HG02798 (cell line): ENCODE results near the gene ATP11A.

ENCODE experiments used
- ATAC-seq: cut with Tn5 transposase; IDR thresholded peaks from one replicate; pipeline ENCODE4 v1.9.1; 2021; ENCODE audit warnings: mild to moderate bottlenecking; ENCODE audit not compliant: unreplicated experiment, poor library complexity

Gene ATP11A

DNA sequence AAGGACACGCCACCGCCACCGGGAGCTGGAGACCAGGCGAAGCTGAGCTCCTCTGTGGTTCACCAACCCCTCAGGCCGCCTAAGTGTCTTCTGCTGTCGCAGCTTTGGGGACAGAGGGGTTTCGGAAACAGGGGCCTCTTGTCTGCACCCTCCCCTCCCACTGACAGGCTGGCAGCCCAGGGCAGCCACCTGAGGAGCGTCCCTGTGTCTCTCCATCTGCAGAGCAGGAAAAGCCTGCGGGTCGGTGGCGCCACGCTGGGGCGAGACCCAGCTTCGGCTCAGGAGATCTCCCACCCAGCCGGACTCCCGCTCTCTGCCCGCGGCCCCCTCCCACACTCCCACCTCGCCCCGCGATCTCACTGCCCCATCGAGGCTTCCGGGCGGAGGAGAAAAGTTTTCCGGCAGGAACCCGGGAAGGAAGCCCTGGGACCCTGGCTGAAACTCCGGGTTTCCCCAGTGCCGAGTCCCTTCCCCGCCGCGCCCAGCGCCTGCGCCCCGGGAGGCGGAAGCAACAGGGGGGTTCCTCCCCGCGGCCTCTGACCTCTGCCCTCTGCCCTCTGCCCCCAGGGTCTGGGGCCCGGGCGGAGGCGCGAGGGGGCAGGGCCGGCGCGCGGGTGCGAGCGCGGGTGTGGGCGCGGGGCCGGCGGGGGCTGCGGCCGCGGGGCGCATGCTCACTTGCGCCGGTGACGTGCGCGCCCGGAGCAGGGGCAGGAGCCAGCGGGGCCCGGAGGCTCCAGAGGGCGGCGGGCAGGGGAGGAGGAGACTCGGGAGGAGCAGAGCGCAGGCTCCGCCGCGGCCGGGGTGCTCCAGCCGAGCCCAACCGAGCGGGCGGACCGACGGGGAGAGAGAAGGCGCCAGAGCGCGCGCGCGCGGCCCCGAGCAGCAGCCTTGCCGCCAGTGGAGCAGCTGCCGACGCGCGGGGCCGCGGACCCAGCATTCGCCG is at the start of gene ATP11A:
Gene ATP11A, plus strand, starts transcription at position 736 of the 943 bp plus-strand sequence. CDS start 379 bp downstream, outside the sequence.
- ATAC-seq = peak; percentile 89

GRCh38 chr13:112641456-112642089 is 48.3 kb upstream of the ATP11A start:
- no peak for ATAC-seq

DNA sequence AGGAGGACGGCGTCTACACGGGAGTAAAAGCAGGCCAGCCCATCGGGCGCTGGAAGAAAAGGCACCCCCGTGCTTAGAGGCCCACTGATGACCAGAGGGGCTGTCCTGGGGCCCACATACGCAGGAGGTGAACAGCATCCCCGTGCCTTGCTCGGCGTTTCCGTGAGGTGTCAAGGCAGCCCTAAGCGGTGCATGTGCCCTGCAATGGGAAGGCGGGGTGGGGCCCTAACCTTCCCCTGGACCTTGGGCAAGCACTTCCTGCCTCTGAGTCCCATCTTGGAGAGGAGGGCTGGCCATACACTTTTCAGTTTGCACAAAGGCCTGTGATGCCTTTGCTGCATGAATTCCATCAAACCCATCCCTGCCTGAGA is 47.8 kb upstream of the ATP11A start:
- ATAC-seq = no peak

DNA sequence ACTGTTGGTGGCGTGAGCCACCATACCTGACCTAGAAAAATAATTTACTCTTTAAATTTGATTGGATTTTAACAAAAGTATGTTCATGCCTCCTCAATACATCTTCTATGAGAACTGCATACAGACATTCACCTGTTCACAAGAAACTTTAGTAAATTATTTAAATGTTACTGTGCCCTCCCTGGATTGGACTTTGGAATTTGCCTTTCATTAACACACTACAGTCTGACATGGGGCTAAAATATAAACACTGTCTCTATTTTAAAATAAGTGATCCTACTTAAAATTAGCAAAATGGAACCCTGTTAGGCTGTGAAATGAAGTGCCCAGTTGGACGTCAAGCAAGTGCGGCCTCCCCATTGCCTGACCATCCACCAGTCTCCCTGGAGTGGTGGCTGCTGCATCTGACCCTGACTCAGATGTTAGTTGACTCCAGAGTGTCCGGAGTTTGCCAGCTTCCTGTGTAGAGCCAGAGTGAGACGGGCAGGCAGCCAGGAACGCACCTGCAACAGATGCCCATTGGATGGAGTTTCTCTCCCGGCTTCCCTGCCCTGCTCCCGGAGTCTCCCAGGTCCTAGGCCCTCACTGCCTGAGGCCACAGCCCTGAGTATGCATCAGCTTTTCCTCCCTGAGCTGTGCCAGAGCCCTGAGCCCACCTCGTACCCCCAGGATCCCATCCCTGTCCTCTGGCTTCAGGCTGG is 45.9 kb upstream of the ATP11A start:
- no peak for ATAC-seq

- no peak for ATAC-seq
Measured at GRCh38 chr13:112645327-112645914, 44.4 kb upstream of the ATP11A start.

GRCh38 chr13:112647256-112647655 is 42.6 kb upstream of the ATP11A start:
- ATAC-seq = no peak

- no peak for ATAC-seq
Measured at GRCh38 chr13:112648101-112648500, 41.7 kb upstream of the ATP11A start.

GRCh38 chr13:112648966-112649690 is 40.7 kb upstream of the ATP11A start:
- ATAC-seq = no peak

DNA sequence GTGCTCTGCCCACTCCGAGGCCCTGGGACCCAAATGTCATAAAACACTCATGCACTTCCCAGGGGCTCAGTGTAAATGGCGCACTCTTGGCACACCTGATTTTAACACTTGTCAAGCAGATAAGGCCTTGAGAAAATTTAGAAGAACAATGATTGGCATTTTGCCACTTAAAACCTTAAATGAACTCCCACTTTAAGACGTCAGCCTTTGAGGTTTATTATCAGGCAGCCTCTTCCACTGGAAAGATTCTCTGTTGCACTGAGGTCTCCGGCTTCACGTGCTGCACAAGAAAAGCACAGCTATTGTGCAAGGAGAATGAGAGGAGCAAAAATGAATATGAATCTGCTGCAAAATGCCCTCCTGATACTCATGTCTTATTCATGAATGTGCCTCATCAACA is 38.5 kb upstream of the ATP11A start:
- no peak for ATAC-seq

GRCh38 chr13:112651750-112652511 is 37.9 kb upstream of the ATP11A start:
- no peak for ATAC-seq

GRCh38 chr13:112652512-112653070 is 37.2 kb upstream of the ATP11A start:
- no peak for ATAC-seq

DNA sequence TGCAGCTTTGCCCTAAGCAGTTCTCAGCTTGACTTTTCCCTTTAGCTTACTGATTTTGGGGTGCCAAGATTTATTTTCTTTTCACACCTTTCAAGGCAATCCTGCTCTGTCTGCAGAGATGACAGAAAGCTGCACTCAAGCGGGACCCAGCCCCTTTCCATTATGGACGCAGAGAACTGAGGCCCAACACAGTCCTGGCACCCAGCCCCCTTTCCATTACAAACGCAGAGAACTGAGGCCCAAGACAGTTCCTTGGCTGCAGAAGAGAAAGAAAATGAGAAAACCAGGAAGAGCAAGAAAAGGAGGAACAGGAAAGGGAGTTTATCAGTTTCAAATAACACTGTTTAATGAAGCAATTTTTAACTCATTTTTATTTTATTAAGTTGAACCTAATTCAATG is 36.8 kb upstream of the ATP11A start:
- ATAC-seq = no peak

DNA sequence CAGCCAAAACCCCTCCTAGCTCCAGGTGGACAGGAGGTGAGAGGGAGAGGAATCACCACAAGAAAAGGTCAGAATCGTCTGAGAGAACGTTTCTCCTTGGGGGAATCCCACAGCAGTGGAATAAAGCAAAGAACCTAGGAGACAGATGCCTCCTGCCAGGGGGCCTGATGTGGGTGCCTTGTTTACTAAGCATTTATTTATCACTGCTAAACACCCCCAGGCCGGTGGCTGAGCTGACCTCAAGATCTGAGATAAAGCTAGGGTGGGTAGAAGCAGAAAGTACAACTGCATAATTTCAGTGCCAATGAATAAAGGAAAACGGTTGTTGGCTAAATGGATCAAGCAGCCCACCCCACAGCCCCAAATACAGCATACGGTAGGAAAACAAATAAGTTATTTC is 33.9 kb upstream of the ATP11A start:
- no peak for ATAC-seq

DNA sequence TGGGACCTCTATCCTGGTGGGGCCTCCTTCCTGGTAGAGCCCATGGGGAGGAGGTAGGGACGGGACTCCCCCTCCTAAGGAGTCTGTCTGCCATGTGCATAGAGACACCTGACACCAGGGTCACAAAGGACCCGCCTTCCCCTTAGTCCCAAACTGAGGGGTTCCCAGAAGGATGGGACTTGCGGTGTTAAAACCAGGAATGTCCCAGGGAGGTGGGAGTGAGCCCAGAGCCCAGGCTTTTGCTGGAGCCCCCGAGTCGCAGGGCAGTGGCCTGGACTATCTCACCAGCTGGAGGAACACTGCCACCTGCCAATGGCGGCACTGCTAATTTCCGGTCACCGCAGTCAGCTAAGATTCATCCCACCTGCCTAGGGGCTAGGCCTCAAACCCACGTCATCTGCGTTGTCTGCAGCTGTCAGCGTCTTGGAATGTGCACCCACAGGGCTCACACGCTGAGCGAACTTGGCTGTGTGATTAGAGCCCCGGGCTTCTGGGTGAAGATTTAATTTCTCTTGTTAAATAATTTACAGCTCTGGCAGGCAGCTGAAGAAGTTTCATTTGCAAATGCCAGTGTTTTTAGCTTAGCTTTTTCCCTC is 31.9 kb upstream of the ATP11A start:
- ATAC-seq = no peak

- ATAC-seq = no peak
Measured at GRCh38 chr13:112658808-112659207, 31.0 kb upstream of the ATP11A start.

DNA sequence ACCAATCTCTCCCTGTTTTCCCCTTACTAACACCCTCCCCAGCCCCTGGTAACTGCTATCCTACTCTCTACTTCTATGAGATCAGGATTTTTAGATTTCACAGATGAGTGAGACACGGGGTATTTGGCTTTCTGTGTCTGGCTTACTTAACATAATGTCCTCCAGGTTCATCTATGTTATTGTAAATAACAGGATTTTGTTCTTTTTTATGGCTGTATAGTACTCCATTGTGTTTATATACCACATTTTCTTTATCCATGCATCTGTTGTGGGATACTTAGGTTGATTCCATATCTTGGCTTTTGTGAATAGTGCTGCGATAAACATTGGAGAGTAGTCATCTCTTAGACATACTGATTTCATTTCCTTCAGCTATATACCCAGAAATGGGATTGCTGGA is 28.5 kb upstream of the ATP11A start:
- no peak for ATAC-seq

DNA sequence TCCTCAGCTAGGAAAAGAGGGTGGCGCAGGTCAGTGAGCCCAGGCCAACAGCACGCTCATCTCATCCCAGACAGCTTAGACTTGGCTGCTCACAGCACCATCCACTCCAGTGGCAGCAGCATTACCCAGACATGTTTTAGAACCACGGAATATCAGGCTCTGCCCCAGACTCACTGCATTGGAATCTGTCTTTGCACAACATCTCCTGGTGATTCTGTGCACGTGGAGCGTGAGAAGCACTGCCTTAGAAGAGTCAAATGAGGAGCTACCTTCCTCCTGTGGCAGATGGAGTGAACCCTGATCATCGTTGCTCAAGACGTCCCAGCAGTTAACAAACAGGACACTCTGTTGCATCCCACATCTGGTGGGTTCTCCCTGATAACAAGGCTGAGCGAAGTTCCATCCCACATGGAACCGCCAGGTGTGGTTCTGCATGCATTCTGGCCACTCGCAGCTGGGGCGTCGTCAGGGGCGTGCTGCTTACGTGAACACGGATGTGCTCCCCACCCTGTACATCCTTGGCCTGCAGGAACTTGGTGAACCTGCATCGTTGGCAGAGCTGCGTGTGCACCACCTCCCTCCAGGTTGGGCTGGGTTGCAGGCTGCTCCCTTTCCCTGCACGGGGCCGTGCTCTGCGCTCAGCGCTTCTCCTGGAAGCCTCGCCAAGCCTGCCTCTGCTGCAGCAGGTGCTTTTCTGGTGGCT is 25.2 kb upstream of the ATP11A start:
- no peak for ATAC-seq

DNA sequence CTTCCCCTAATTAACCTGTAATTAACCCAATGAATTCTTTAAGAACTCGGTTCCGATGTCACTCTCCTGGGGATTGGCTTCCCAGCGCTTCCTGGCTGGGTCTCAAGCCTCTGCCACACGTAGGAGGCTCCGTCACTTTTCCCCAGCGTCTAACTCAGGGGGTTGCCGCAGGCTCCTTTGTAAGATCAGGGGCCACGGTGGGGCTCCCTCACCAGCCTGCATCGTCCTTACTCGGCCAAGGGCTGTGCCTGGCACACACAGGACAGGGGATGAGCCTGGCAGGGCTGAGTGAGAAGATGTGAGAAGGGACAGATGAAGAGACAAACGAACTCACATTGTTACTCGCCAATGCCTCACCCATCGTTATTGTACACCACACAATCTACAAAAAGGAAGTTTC is 20.9 kb upstream of the ATP11A start:
- ATAC-seq = no peak
